Adrenal gland (tissue), 5 donors: ENCODE data around the gene RALY.

Source experiments
- POLR2A ChIP-seq, 2 donors: fragments of 450-650 bp; IDR thresholded peaks; one replicate each; pipeline ENCODE4 v1.6.1; 2017; ENCODE audit warnings: antibody characterized with exemption in 2 of 2, mild to moderate bottlenecking in 2 of 2, moderate library complexity in 1 of 2
- TF ChIP-seq, protein P1 (sequence below), 6 experiments: fragments of 450-650 bp in 4 of 6; fragments of 200-600 bp in 2 of 6; sonication (generic) in 1 of 6; IDR thresholded peaks; 1 replicate in 5 of 6; 2 replicates in 1 of 6; pipeline versions ENCODE4 v1.5.1 to v1.8.0; 2016 to 2021; ENCODE audit warnings: antibody characterized with exemption in 6 of 6, mild to moderate bottlenecking in 2 of 6, moderate library complexity in 1 of 6
- donor health status: DM: no; HTN: no; CAD: no.

DNA sequence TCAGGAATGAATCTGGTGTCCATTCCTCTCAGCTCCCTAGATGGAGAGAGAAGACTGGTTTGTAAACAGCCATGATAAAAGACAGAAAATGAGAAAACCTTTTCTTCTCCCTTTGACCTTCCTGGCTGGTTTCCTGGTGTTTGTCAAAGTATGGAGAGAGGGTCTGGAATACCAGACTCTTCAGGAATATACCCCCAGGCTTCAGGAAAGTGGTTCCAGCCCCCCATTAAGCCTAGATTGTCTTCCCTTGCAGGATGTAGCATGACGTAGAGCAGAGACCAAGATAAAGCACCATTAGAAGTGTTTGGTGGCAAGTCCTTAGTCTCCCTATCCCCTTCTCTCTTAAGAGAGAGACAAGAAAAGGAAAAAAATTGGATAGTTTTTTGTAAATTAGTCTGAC is 67.3 kb downstream of the RALY start:
- TF ChIP-seq, protein P1, sequence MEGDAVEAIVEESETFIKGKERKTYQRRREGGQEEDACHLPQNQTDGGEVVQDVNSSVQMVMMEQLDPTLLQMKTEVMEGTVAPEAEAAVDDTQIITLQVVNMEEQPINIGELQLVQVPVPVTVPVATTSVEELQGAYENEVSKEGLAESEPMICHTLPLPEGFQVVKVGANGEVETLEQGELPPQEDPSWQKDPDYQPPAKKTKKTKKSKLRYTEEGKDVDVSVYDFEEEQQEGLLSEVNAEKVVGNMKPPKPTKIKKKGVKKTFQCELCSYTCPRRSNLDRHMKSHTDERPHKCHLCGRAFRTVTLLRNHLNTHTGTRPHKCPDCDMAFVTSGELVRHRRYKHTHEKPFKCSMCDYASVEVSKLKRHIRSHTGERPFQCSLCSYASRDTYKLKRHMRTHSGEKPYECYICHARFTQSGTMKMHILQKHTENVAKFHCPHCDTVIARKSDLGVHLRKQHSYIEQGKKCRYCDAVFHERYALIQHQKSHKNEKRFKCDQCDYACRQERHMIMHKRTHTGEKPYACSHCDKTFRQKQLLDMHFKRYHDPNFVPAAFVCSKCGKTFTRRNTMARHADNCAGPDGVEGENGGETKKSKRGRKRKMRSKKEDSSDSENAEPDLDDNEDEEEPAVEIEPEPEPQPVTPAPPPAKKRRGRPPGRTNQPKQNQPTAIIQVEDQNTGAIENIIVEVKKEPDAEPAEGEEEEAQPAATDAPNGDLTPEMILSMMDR (IDR thresholded peaks at IDR 0.05), result no peak
- TF ChIP-seq POLR2A (IDR thresholded peaks at IDR 0.05), result no peak
